ENCODE measurements around the gene LETMD1.

Gene LETMD1

DNA sequence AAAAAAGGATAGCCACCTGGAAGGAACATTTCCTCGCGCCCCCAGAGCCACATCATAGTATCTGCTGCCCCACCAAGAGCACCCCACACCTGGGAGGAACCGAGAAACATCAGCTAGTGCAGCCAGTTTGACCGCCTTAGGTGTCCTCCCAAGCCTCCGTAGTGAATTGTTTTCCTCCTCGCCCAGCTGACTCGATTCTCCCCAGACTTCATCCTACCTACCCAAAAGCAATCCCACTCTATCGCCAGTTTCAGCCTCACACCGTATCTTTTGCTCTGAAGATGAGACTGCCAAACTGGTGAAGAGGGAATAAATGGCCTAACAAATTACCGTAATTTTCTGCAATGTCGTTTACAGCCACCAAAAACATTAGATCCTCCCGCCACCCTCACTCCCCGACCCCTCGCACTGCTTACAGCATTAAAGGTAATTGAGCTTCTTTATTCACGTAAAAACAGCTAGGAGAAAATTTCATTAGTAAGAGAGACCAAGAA lies 20.7 kb upstream of the LETMD1 start:
- Histone ChIP-seq H3K4me1 (ENCODE audit: control insufficient read depth, insufficient read depth, low read length) (0 out of 2 replicates have a peak, but pooled peaks cover 4% of the 10 kb centered on the region), H3K4me3 (ENCODE audit: low read depth, low read length) (no peak overlapping the region), H3K9me3 (ENCODE audit: control insufficient read depth, insufficient read depth, low read depth, low read length) (no peaks in the 10 kb centered on the region), H3K36me3 (ENCODE audit: control insufficient read depth in 2 of 2, insufficient read depth in 1 of 2, low read length in 2 of 2) (no peaks in the 10 kb centered on the region), H3K27ac (ENCODE audit: extremely low read depth, low read depth, low read length) (no peak overlapping the region)
- TF ChIP-seq KLF1 (tag by site-specific recombination; IDR thresholded peaks at IDR 0.05): no peak
- TF ChIP-seq ZXDB (tag by site-specific recombination; IDR thresholded peaks at IDR 0.05): no peak
- no peak for TF ChIP-seq ZNF354C (tag by site-specific recombination; IDR thresholded peaks at IDR 0.05; ENCODE audit: borderline replicate concordance, low read depth)
- no peak for TF ChIP-seq ZNF132 (tag by site-specific recombination; IDR thresholded peaks at IDR 0.05; ENCODE audit: borderline replicate concordance)
- TF ChIP-seq, protein P1, sequence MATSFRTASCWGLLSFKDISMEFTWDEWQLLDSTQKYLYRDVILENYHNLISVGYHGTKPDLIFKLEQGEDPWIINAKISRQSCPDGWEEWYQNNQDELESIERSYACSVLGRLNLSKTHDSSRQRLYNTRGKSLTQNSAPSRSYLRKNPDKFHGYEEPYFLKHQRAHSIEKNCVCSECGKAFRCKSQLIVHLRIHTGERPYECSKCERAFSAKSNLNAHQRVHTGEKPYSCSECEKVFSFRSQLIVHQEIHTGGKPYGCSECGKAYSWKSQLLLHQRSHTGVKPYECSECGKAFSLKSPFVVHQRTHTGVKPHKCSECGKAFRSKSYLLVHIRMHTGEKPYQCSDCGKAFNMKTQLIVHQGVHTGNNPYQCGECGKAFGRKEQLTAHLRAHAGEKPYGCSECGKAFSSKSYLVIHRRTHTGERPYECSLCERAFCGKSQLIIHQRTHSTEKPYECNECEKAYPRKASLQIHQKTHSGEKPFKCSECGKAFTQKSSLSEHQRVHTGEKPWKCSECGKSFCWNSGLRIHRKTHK (tag by site-specific recombination; IDR thresholded peaks at IDR 0.05): no peak
- no peak for TF ChIP-seq ZNF175 (tag by site-specific recombination; IDR thresholded peaks at IDR 0.05)
- TF ChIP-seq, protein P2, sequence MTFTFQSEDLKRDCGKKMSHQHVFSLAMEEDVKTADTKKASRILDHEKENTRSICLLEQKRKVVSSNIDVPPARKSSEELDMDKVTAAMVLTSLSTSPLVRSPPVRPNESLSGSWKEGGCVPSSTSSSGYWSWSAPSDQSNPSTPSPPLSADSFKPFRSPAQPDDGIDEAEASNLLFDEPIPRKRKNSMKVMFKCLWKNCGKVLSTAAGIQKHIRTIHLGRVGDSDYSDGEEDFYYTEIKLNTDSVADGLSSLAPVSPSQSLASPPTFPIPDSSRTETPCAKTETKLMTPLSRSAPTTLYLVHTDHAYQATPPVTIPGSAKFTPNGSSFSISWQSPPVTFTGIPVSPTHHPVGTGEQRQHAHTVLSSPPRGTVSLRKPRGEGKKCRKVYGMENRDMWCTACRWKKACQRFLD (tag by site-specific recombination; IDR thresholded peaks at IDR 0.05): no peak
- TF ChIP-seq, protein P3, sequence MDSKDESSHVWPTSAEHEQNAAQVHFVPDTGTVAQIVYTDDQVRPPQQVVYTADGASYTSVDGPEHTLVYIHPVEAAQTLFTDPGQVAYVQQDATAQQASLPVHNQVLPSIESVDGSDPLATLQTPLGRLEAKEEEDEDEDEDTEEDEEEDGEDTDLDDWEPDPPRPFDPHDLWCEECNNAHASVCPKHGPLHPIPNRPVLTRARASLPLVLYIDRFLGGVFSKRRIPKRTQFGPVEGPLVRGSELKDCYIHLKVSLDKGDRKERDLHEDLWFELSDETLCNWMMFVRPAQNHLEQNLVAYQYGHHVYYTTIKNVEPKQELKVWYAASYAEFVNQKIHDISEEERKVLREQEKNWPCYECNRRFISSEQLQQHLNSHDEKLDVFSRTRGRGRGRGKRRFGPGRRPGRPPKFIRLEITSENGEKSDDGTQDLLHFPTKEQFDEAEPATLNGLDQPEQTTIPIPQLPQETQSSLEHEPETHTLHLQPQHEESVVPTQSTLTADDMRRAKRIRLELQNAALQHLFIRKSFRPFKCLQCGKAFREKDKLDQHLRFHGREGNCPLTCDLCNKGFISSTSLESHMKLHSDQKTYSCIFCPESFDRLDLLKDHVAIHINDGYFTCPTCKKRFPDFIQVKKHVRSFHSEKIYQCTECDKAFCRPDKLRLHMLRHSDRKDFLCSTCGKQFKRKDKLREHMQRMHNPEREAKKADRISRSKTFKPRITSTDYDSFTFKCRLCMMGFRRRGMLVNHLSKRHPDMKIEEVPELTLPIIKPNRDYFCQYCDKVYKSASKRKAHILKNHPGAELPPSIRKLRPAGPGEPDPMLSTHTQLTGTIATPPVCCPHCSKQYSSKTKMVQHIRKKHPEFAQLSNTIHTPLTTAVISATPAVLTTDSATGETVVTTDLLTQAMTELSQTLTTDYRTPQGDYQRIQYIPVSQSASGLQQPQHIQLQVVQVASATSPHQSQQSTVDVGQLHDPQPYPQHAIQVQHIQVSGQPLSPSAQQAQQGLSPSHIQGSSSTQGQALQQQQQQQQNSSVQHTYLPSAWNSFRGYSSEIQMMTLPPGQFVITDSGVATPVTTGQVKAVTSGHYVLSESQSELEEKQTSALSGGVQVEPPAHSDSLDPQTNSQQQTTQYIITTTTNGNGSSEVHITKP (tag by site-specific recombination; IDR thresholded peaks at IDR 0.05): no peak
- TF ChIP-seq KLF10 (tag by site-specific recombination; IDR thresholded peaks at IDR 0.05): no peak
- no peak for TF ChIP-seq ZNF23 (tag by site-specific recombination; IDR thresholded peaks at IDR 0.05; ENCODE audit: borderline replicate concordance)
- TF ChIP-seq ZBTB21 (tag by site-specific recombination; IDR thresholded peaks at IDR 0.05): no peak
- TF ChIP-seq ZNF473 (tag by site-specific recombination; IDR thresholded peaks at IDR 0.05): no peak
- no peak for TF ChIP-seq ZFHX2 (tag by site-specific recombination; conservative IDR thresholded peaks at IDR 0.05)
- TF ChIP-seq, protein P4, sequence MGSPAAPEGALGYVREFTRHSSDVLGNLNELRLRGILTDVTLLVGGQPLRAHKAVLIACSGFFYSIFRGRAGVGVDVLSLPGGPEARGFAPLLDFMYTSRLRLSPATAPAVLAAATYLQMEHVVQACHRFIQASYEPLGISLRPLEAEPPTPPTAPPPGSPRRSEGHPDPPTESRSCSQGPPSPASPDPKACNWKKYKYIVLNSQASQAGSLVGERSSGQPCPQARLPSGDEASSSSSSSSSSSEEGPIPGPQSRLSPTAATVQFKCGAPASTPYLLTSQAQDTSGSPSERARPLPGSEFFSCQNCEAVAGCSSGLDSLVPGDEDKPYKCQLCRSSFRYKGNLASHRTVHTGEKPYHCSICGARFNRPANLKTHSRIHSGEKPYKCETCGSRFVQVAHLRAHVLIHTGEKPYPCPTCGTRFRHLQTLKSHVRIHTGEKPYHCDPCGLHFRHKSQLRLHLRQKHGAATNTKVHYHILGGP (tag by site-specific recombination; IDR thresholded peaks at IDR 0.05): no peak
- TF ChIP-seq ZNF670 (tag by site-specific recombination; IDR thresholded peaks at IDR 0.05; ENCODE audit: low read depth): no peak
- TF ChIP-seq ZNF324 (tag by site-specific recombination; IDR thresholded peaks at IDR 0.05): no peak
- no peak for TF ChIP-seq ZNF677 (tag by site-specific recombination; IDR thresholded peaks at IDR 0.05)
- TF ChIP-seq HOXC10 (CRISPR knock-in tag; IDR thresholded peaks at IDR 0.05): no peak
- CTCF ChIA-PET: interaction anchor here (0.6 to 3.9 kb wide), 17 partner anchors 11 to 1533 kb away, joined by 3 to 33 read pairs (median 5); no protein-coding TSS in a partner anchor
- POLR2A ChIA-PET: interaction anchor here (0.8 to 2.5 kb wide), 6 partner anchors 14 to 258 kb away, joined by 3 to 16 read pairs (median 4); partner anchors contain the start of genes CSRNP2, DAZAP2 and LETMD1

Data from HEK293 (cell line).